Measurements from ENCODE around the gene SGMS1. TPM values are rescaled to one million over a fixed set of nuclear protein-coding genes. Genes with fewer than 3 reads are reported as not detected.

The SGMS1 gene
- total RNA-seq, 1 experiment from 2014 or later, result 20.4 TPM

DNA sequence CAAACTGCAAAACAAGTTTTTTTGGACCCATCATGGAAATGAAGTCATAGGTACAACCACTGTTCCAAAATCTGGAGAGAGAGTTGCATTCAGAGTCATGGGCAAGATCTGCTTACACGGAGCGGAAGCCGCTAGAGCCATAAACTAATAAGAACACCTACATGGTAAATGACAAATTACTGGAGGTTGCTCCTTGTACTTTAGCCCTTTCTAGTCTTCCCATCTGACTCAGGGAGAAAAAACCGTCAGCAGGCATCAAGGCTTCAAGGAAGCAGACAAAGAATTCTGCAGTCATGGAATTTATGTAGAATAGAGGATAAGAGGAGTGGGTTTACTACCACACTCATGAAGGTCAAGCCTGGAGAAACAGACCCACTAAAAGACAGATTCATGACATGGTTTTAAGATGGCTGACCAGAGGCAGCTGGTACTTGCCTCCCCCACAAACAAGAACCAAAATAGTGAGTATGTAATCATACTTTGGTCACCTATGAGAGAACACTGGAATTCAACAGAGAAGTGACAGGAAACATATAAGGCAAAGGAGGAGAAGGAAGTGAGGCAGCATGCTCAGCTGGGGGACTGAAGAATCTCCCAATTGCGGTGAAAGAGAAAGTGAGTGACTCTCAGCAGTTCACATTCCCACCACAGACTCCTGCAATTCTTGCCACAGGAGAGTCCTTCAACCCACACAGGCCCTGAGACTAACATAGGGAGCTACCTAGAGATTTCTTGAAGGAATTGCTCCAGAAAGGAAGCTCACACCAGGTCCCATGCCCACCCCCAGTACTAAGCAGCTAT, 330.0 kb downstream of the SGMS1 start:
- Histone ChIP-seq H3K79me2 (ENCODE audit: insufficient read depth, low read length) (no peaks in the 10 kb centered on the region), H4K20me1 (ENCODE audit: control insufficient read depth, insufficient read depth, insufficient read length) (no peaks in the 10 kb centered on the region), H3K56ac (ENCODE audit: insufficient read length, low read depth, low read length) (no peak overlapping the region), H4K8ac (replicated peaks; ENCODE audit: insufficient read length, low read depth, low read length) (no peak overlapping the region), H3K9ac (ENCODE audit: extremely low read depth, insufficient read length, low read length) (no peak overlapping the region), H3K4me1 (ENCODE audit: insufficient read depth, low read length) (no peaks in the 10 kb centered on the region), H3K18ac (ENCODE audit: insufficient read length, low read depth, low read length) (no peak overlapping the region), H2BK120ac (ENCODE audit: low read depth, low read length, poor library complexity, severe bottlenecking) (no peak overlapping the region), H2AK5ac (ENCODE audit: insufficient read length, low read length) (no peak overlapping the region), H3K23me2 (ENCODE audit: insufficient read length, low read depth, low read length, poor library complexity, severe bottlenecking) (no peaks in the 10 kb centered on the region), H3K23ac (ENCODE audit: insufficient read length, low read depth, low read length) (no peak overlapping the region), H3K79me1 (ENCODE audit: insufficient read depth, low read depth, low read length, poor library complexity, severe bottlenecking) (no peaks in the 10 kb centered on the region), H2BK20ac (ENCODE audit: low read depth, low read length, poor library complexity, severe bottlenecking) (no peak overlapping the region), H4K91ac (ENCODE audit: insufficient read length, low read depth, low read length) (no peak overlapping the region), H3K27ac (ENCODE audit: insufficient read length, low read depth, low read length) (no peak overlapping the region), H3K27me3 (ENCODE audit: insufficient read depth, low read length) (no peaks in the 10 kb centered on the region), H2BK15ac (ENCODE audit: low read depth, low read length) (no peak overlapping the region), H2AFZ (ENCODE audit: low read length) (no peak overlapping the region), H3K9me3 (ENCODE audit: control insufficient read depth, low read depth, low read length) (no peaks in the 10 kb centered on the region), H3K4ac (ENCODE audit: low read depth, low read length) (no peak overlapping the region), H4K5ac (ENCODE audit: insufficient read length, low read depth, low read length) (no peak overlapping the region), H3K14ac (ENCODE audit: insufficient read depth, low read length) (no peak overlapping the region), H2BK12ac (ENCODE audit: insufficient read length, low read depth, low read length) (no peak overlapping the region), H3K4me2 (ENCODE audit: insufficient read depth, insufficient read length, low read length) (no peak overlapping the region), H2BK5ac (ENCODE audit: insufficient read length, low read length) (no peak overlapping the region), H3T11ph (ENCODE audit: low read length) (no peak overlapping the region)
- Mint-ChIP-seq H3K27me3 (ENCODE audit: low read depth) (peaks cover 2% of the 10 kb centered on the region), H3K4me1 (peaks cover 0 to 10% of the 10 kb centered on the region in 2 experiments; a peak in 1 of 4 replicates), H3K9me3 (peaks cover 3 to 4% of the 10 kb centered on the region in 2 experiments; a peak in 2 of 5 replicates), H3K27ac (peak overlapping the region in 2 of 3 experiments; percentile 17 to 80; a peak in 3 of 7 replicates), H3K4me3 (no peak overlapping the region), H3K36me3 (ENCODE audit: insufficient read depth in 1 of 3, low read depth in 3 of 3) (no peaks in the 10 kb centered on the region; a peak in 3 of 7 replicates)
- no peak for DNase-seq
- TF ChIP-seq, protein P1, sequence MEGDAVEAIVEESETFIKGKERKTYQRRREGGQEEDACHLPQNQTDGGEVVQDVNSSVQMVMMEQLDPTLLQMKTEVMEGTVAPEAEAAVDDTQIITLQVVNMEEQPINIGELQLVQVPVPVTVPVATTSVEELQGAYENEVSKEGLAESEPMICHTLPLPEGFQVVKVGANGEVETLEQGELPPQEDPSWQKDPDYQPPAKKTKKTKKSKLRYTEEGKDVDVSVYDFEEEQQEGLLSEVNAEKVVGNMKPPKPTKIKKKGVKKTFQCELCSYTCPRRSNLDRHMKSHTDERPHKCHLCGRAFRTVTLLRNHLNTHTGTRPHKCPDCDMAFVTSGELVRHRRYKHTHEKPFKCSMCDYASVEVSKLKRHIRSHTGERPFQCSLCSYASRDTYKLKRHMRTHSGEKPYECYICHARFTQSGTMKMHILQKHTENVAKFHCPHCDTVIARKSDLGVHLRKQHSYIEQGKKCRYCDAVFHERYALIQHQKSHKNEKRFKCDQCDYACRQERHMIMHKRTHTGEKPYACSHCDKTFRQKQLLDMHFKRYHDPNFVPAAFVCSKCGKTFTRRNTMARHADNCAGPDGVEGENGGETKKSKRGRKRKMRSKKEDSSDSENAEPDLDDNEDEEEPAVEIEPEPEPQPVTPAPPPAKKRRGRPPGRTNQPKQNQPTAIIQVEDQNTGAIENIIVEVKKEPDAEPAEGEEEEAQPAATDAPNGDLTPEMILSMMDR (conservative IDR thresholded peaks at IDR 0.05), result no peak
- WGBS (ENCODE audit: extremely low coverage, insufficient read length, low lambda C conversion rate), result no CpG with 5 or more reads among the region's 5 CpGs
